Astrocyte of the hippocampus (primary cell): ENCODE data around the gene BCL7B.
"Not testable (repeated sequence)": the region's sequence is repeated elsewhere in the genome, so short reads cannot be mapped to it uniquely, and the experiment has no call there.

Source experiments
- DNase-seq: peaks from one replicate; pipeline ENCODE4 v3.0.0; 2011; ENCODE audit warnings: low read depth, low spot score

BCL7B gene

GRCh38 chr7:73557397-73558257 is at the start of gene BCL7B:
BCL7B (minus strand) TSS chr7:73557690; CDS start chr7:73557578, 112 bp downstream.
- DNase-seq: peak; percentile 86

GRCh38 chr7:73605601-73606220 is 48.2 kb upstream of the BCL7B start:
- no peak for DNase-seq

- DNase-seq: no peak
Measured at GRCh38 chr7:73602721-73603651, 45.5 kb upstream of the BCL7B start.

GRCh38 chr7:73599916-73600315 is 42.4 kb upstream of the BCL7B start:
- DNase-seq: no peak

GRCh38 chr7:73599151-73599882 is 41.8 kb upstream of the BCL7B start:
- DNase-seq: no peak

- DNase-seq: no peak
Measured at GRCh38 chr7:73597978-73598782, 40.7 kb upstream of the BCL7B start.

- DNase-seq: no peak
Measured at GRCh38 chr7:73596191-73597065, 38.9 kb upstream of the BCL7B start.

GRCh38 chr7:73595358-73595757 is 37.9 kb upstream of the BCL7B start:
- DNase-seq: no peak

- no peak for DNase-seq
Measured at GRCh38 chr7:73593207-73594045, 35.9 kb upstream of the BCL7B start.

- DNase-seq: no peak
Measured at GRCh38 chr7:73586911-73587310, 29.4 kb upstream of the BCL7B start.

- DNase-seq: peak; percentile 27
Measured at GRCh38 chr7:73585196-73585595, 27.7 kb upstream of the BCL7B start.

- no peak for DNase-seq
Measured at GRCh38 chr7:73582664-73583202, 25.2 kb upstream of the BCL7B start.

- DNase-seq: not testable (repeated sequence)
Measured at GRCh38 chr7:73581006-73581405, 23.5 kb upstream of the BCL7B start.

- peak; percentile 100 for DNase-seq
Measured at GRCh38 chr7:73578342-73579128, 21.0 kb upstream of the BCL7B start, which contains the start of gene TBL2. TBL2 (minus strand) TSS chr7:73578579; CDS start chr7:73578549, 30 bp downstream.

GRCh38 chr7:73577627-73578341 is 20.3 kb upstream of the BCL7B start:
- peak; percentile 28 for DNase-seq

- DNase-seq: no peak
Measured at GRCh38 chr7:73573791-73574190, 16.3 kb upstream of the BCL7B start.

- DNase-seq: no peak
Measured at GRCh38 chr7:73573276-73573675, 15.8 kb upstream of the BCL7B start.
